Astrocyte (in vitro differentiated cells and primary cell): ENCODE data around the gene WNT9A. TPM values are rescaled to one million over a fixed set of nuclear protein-coding genes. Genes with fewer than 3 reads are reported as not detected.

Experiments used
- DNase-seq: peaks from one replicate; pipeline ENCODE4 v3.0.0-alpha.2; 2010; ENCODE audit warnings: low read depth
- FAIRE-seq: peaks from 2 replicates; lab custom pipeline; 2011; peaks lifted over from hg19 to GRCh38; lab: Jason Lieb, UNC
- H2AFZ ChIP-seq: 2 replicates; pipeline ENCODE4 v1.6.0; 2012; ENCODE audit warnings: low read depth, low read length, inconsistent platforms
- H3K27ac ChIP-seq: 2 replicates; pipeline ENCODE4 v1.5.1; 2011; ENCODE audit warnings: low read depth, low read length, inconsistent platforms
- H3K27me3 ChIP-seq: 2 replicates; pipeline ENCODE4 v1.6.0; 2011; ENCODE audit warnings: low read length, inconsistent platforms; ENCODE audit not compliant: insufficient read depth
- H3K36me3 ChIP-seq: 2 replicates; pipeline ENCODE4 v1.5.1; 2011; ENCODE audit warnings: low read length, inconsistent platforms; ENCODE audit not compliant: insufficient read depth
- H3K4me1 ChIP-seq: 2 replicates; pipeline ENCODE4 v1.5.1; 2011; ENCODE audit warnings: low read length, inconsistent platforms; ENCODE audit not compliant: insufficient read depth
- H3K4me2 ChIP-seq: 2 replicates; pipeline ENCODE4 v1.6.0; 2012; ENCODE audit warnings: low read length, inconsistent platforms
- H3K4me3 ChIP-seq: 2 replicates; pipeline ENCODE4 v1.5.1; 2011; ENCODE audit warnings: low read depth, mild to moderate bottlenecking, low read length, inconsistent platforms; ENCODE audit not compliant: insufficient read depth
- H3K79me2 ChIP-seq: 2 replicates; pipeline ENCODE4 v1.6.0; 2012; ENCODE audit warnings: mild to moderate bottlenecking, low read length, inconsistent platforms; ENCODE audit not compliant: insufficient read depth
- H3K9ac ChIP-seq: 2 replicates; pipeline ENCODE4 v1.6.0; 2012; ENCODE audit warnings: mild to moderate bottlenecking, low read length, inconsistent platforms
- H3K9me3 ChIP-seq: 2 replicates; pipeline ENCODE4 v1.5.1; 2012; ENCODE audit warnings: low read depth, mild to moderate bottlenecking, low read length, inconsistent platforms; ENCODE audit not compliant: insufficient read depth
- H4K20me1 ChIP-seq: 2 replicates; pipeline ENCODE4 v1.6.0; 2012; ENCODE audit warnings: low read length, inconsistent platforms; ENCODE audit not compliant: insufficient read depth
- H3K27ac Mint-ChIP-seq: one replicate; pipeline ENCODE4 v1.8.0; 2021; ENCODE audit warnings: mild to moderate bottlenecking, mixed read lengths; ENCODE audit not compliant: unreplicated experiment
- H3K27me3 Mint-ChIP-seq: one replicate; pipeline ENCODE4 v1.8.0; 2021; ENCODE audit warnings: low read depth, mixed read lengths; ENCODE audit not compliant: unreplicated experiment
- H3K36me3 Mint-ChIP-seq: one replicate; pipeline ENCODE4 v1.8.0; 2021; ENCODE audit warnings: low read depth, mixed read lengths; ENCODE audit not compliant: unreplicated experiment
- H3K4me1 Mint-ChIP-seq: one replicate; pipeline ENCODE4 v1.8.0; 2021; ENCODE audit warnings: low read depth, mixed read lengths; ENCODE audit not compliant: unreplicated experiment
- H3K4me3 Mint-ChIP-seq: one replicate; pipeline ENCODE4 v1.8.0; 2021; ENCODE audit warnings: mild to moderate bottlenecking, moderate library complexity, mixed read lengths; ENCODE audit not compliant: unreplicated experiment
- H3K9me3 Mint-ChIP-seq: one replicate; pipeline ENCODE4 v1.8.0; 2021; ENCODE audit warnings: mild to moderate bottlenecking, mixed read lengths; ENCODE audit not compliant: unreplicated experiment
- EZH2 ChIP-seq: IDR thresholded peaks from 2 replicates; pipeline ENCODE4 v1.6.1; 2012; ENCODE audit warnings: mild to moderate bottlenecking, low read length, inconsistent platforms; ENCODE audit not compliant: insufficient read depth
- total RNA-seq: library from RNA; stranded (reverse); gene quantifications from 2 replicates; pipeline ENCODE4 v1.2.1, GENCODE V29; 2021
- TF ChIP-seq, protein P1 (sequence below): IDR thresholded peaks from 2 replicates; pipeline ENCODE4 v1.5.1; 2011; ENCODE audit warnings: low read depth, mild to moderate bottlenecking, inconsistent platforms, low read length, moderate library complexity; ENCODE audit not compliant: insufficient read depth

The WNT9A gene
- total RNA-seq, 1 donor from 2014 or later, result 4.1 TPM

DNA sequence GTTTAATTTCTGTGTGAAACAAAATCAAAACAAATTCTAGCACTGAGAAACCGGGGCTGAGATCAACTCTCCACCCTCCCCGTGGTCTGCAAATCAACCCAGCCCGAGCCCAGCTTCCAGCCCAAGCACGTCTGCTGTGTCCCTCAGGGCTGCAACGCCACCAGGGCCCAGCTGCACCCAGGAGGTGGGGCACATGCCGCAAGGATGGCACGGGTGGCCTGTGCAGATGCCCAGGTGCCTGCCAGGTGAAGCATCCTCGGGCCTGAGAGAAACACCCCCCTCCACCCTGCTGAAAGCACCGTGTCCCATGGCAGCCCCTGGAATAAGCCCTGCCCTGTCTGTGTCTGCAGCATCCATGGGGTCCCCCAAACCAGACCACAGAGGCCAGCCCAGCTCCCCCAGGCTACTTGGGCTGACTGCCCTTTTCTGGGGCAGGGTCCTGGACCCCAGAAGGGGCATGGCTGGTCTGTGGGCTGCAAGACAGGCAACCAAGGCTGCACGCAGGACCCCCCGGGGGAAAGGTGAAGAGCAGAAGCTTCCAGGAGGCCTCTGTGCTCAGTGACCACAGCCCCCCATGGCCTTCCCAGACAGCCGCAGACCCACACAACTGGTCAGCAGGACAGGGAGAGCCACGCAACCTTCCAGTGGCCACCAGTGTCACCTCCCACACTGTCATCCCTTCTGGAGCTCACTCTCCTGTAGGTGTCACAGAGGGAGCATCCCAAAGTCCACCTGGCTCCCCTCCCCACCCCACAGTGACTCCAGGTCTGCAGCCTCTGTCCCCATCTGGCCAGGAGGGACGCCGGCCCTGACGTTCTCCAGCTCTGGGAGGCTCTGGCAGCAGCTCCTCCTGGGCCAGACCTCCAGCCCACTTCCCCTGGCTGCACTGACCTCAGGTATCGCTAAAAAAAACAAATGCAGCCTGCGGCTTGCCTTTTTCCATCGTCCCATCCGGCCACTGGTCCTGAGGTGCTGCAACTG lies 7.7 kb downstream of the WNT9A start:
- Histone ChIP-seq H3K27ac (no peak overlapping the region), H2AFZ (no peak overlapping the region), H3K36me3 (no peaks in the 10 kb centered on the region), H4K20me1 (peaks cover 7% of the 10 kb centered on the region), H3K79me2 (no peaks in the 10 kb centered on the region), H3K4me2 (no peak overlapping the region), H3K9ac (no peak overlapping the region), H3K27me3 (no peaks in the 10 kb centered on the region), H3K4me1 (no peaks in the 10 kb centered on the region), H3K9me3 (peaks cover 7% of the 10 kb centered on the region), H3K4me3 (no peak overlapping the region)
- Mint-ChIP-seq H3K36me3 (peaks cover 10% of the 10 kb centered on the region), H3K9me3 (peaks cover 19% of the 10 kb centered on the region), H3K27me3 (peaks cover 9% of the 10 kb centered on the region), H3K4me1 (no peaks in the 10 kb centered on the region), H3K27ac (no peak overlapping the region), H3K4me3 (no peak overlapping the region)
- TF ChIP-seq, protein P1, sequence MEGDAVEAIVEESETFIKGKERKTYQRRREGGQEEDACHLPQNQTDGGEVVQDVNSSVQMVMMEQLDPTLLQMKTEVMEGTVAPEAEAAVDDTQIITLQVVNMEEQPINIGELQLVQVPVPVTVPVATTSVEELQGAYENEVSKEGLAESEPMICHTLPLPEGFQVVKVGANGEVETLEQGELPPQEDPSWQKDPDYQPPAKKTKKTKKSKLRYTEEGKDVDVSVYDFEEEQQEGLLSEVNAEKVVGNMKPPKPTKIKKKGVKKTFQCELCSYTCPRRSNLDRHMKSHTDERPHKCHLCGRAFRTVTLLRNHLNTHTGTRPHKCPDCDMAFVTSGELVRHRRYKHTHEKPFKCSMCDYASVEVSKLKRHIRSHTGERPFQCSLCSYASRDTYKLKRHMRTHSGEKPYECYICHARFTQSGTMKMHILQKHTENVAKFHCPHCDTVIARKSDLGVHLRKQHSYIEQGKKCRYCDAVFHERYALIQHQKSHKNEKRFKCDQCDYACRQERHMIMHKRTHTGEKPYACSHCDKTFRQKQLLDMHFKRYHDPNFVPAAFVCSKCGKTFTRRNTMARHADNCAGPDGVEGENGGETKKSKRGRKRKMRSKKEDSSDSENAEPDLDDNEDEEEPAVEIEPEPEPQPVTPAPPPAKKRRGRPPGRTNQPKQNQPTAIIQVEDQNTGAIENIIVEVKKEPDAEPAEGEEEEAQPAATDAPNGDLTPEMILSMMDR, result no peak
- TF ChIP-seq EZH2, result no peak
- DNase-seq (no peak), FAIRE-seq (no peak)

DNA sequence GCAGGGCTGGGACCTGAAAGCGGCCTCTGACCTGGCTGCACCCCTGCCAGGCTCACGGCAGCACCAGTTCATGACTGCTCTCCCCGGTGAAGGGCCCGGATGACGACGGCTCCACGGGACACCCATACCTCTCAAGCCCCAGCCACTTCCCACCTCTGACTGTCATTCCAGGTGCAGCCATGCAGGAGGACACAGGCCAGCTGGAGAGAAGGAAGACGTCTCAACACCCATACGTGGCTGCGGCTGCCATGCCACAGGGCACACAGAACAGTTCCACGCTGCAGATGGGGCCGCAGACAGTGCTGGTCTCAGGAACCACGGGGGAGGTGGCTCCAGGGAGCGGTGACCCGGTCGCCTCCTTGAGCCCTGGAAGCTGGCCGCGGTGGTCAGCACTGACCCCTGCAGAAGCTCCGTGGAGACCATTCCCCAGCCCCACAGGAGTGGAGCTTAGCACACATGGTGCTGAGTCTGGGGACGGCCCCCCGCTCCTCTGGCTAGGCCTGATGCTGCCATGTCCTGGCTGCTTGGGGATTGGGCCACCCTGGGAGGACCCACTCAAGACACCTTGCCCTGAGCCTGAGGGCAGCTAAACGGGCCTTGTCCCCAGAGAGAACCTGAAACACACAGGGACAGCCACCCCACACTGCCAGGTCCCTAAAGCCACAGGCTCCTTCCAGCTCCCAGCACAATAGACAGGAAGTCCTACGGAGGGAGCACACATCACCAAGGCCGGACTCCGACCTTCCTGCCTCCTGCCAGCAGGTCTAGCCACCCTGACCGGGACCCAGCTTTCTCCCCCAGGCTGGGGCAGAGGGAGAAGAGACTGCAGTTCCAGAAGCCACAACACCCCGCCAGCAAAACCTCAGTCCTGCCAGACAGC lies 8.6 kb downstream of the WNT9A start:
- FAIRE-seq, result no peak
- peaks cover 10% of the 10 kb centered on the region for H3K36me3 Mint-ChIP-seq
- no peak overlapping the region for H3K4me3 Mint-ChIP-seq
- Histone ChIP-seq H3K4me1 (no peaks in the 10 kb centered on the region), H3K36me3 (no peaks in the 10 kb centered on the region), H3K9ac (no peak overlapping the region), H3K79me2 (no peaks in the 10 kb centered on the region), H4K20me1 (peaks cover 12% of the 10 kb centered on the region), H3K4me3 (no peak overlapping the region), H2AFZ (no peak overlapping the region), H3K9me3 (peaks cover 12% of the 10 kb centered on the region), H3K4me2 (no peak overlapping the region), H3K27ac (no peak overlapping the region), H3K27me3 (no peaks in the 10 kb centered on the region)
- peaks cover 6% of the 10 kb centered on the region for H3K27me3 Mint-ChIP-seq
- DNase-seq, result no peak
- peaks cover 27% of the 10 kb centered on the region for H3K9me3 Mint-ChIP-seq
- TF ChIP-seq, protein P1, result no peak
- no peak for TF ChIP-seq EZH2
- peaks cover 3% of the 10 kb centered on the region for H3K4me1 Mint-ChIP-seq
- no peak overlapping the region for H3K27ac Mint-ChIP-seq
